Caco-2 (cell line): ENCODE data around the gene PLEKHA4. TPM values are rescaled to one million over a fixed set of nuclear protein-coding genes. Genes with fewer than 3 reads are reported as not detected.

ENCODE experiments used
- BruUV-seq: library from RNA; stranded (reverse); fragments of 400-500 nt; replicated peaks from 2 replicates; lab custom pipeline; 2021; lab: Mats Ljungman, UMichigan
- CTCF ChIA-PET: fragments of 300-600 bp; sonication (Branson Sonifier 250); formaldehyde crosslinking; loops from one replicate; lab custom pipeline; 2022; ENCODE audit warnings: antibody characterized with exemption; lab: Charles Lee
- POLR2A ChIA-PET: fragments of 300-600 bp; sonication (Branson Sonifier 250); formaldehyde crosslinking; loops from one replicate; lab custom pipeline; 2022; ENCODE audit warnings: antibody characterized with exemption; lab: Charles Lee
- DNase-seq, 2 experiments: peaks; one replicate each; pipeline versions ENCODE4 v3.0.0 to v3.0.0-alpha.2; 2020 to 2022
- H3K27me3 ChIP-seq: replicated peaks from 2 replicates; pipeline ENCODE4 v1.6.0; 2011; ENCODE audit warnings: low read length; ENCODE audit not compliant: control insufficient read depth, insufficient read depth
- H3K36me3 ChIP-seq: 2 replicates; pipeline ENCODE4 v1.5.1; 2011; ENCODE audit warnings: low read length; ENCODE audit not compliant: control insufficient read depth, insufficient read depth
- H3K4me1 ChIP-seq: fragments of 250-450 bp; sonication (Bioruptor Pico); 2 replicates; pipeline ENCODE4 v1.5.1; 2020; ENCODE audit warnings: mild to moderate bottlenecking
- H3K4me3 ChIP-seq: 2 replicates; pipeline ENCODE4 v1.5.1; 2011; ENCODE audit warnings: low read depth, mild to moderate bottlenecking, control low read depth, low read length
- H3K9me3 ChIP-seq: fragments of 250-450 bp; sonication (Bioruptor Pico); 2 replicates; pipeline ENCODE4 v1.5.1; 2020; ENCODE audit warnings: mild to moderate bottlenecking, moderate library complexity
- H3K27ac Mint-ChIP-seq: one replicate; pipeline ENCODE4 v1.8.0; 2022; ENCODE audit warnings: mixed read lengths; ENCODE audit not compliant: unreplicated experiment
- H3K27me3 Mint-ChIP-seq: one replicate; pipeline ENCODE4 v1.8.0; 2022; ENCODE audit warnings: mixed read lengths; ENCODE audit not compliant: insufficient read depth, unreplicated experiment
- H3K36me3 Mint-ChIP-seq: one replicate; pipeline ENCODE4 v1.8.0; 2022; ENCODE audit warnings: mild to moderate bottlenecking, mixed read lengths; ENCODE audit not compliant: insufficient read depth, unreplicated experiment
- H3K4me1 Mint-ChIP-seq: one replicate; pipeline ENCODE4 v1.8.0; 2022; ENCODE audit warnings: low read depth, mixed read lengths; ENCODE audit not compliant: unreplicated experiment
- H3K4me3 Mint-ChIP-seq: one replicate; pipeline ENCODE4 v1.8.0; 2022; ENCODE audit warnings: mild to moderate bottlenecking, moderate library complexity, mixed read lengths; ENCODE audit not compliant: unreplicated experiment
- H3K9me3 Mint-ChIP-seq: one replicate; pipeline ENCODE4 v1.8.0; 2022; ENCODE audit warnings: mixed read lengths; ENCODE audit not compliant: unreplicated experiment
- CTCF ChIP-seq, 2 experiments: fragments of 200-600 bp in 1 of 2; IDR thresholded peaks; 1 replicate in 1 of 2; 2 replicates in 1 of 2; pipeline versions ENCODE4 v1.5.1 to v1.8.0; 2011 to 2022; ENCODE audit warnings: antibody characterized with exemption in 1 of 2, control low read depth in 1 of 2, inconsistent platforms in 1 of 2, low read depth in 1 of 2, low read length in 1 of 2, mild to moderate bottlenecking in 1 of 2, moderate library complexity in 1 of 2; ENCODE audit not compliant: insufficient read depth in 1 of 2, severe bottlenecking in 1 of 2, unreplicated experiment in 1 of 2
- intact Hi-C: fragments of 100-400 bp; cut with micrococcal nuclease; formaldehyde crosslinking; loops from one replicate; pipeline ENCODE4 v1.10.0; 2022; ENCODE audit not compliant: unreplicated experiment
- total RNA-seq: library from RNA; stranded (reverse); gene quantifications from 2 replicates; pipeline ENCODE4 v1.2.3, GENCODE V29; 2022

Gene PLEKHA4
- total RNA-seq, 1 experiment from 2014 or later = 3.9 TPM

GRCh38 chr19:48795685-48796070 lies 72.7 kb downstream of the PLEKHA4 start:
- no peak for TF ChIP-seq CTCF (IDR thresholded peaks at IDR 0.05; ENCODE audit: insufficient read depth in 1 of 2, low read depth in 1 of 2, low read length in 1 of 2, severe bottlenecking in 1 of 2, unreplicated experiment in 1 of 2)
- peaks cover 13% of the 10 kb centered on the region for H3K4me1 Mint-ChIP-seq
- H3K27me3 Mint-ChIP-seq = no peaks in the 10 kb centered on the region
- POLR2A ChIA-PET = interaction anchor here (0.5 to 1.7 kb wide), 7 partner anchors 11 to 176 kb away, joined by 3 to 19 read pairs (median 4); partner anchors contain the start of genes BCAT2, HSD17B14 and SPHK2
- H3K4me3 ChIP-seq = no peak overlapping the region
- H3K36me3 Mint-ChIP-seq = peaks cover 21% of the 10 kb centered on the region
- no peaks in the 10 kb centered on the region for H3K36me3 ChIP-seq
- H3K9me3 Mint-ChIP-seq = no peaks in the 10 kb centered on the region
- no peaks in the 10 kb centered on the region for H3K27me3 ChIP-seq
- CTCF ChIA-PET = interaction anchor here (0.5 to 3.5 kb wide), 32 partner anchors 9 to 332 kb away, joined by 3 to 77 read pairs (median 5); partner anchors contain the start of genes BCAT2, CA11, DHDH and GYS1
- H3K4me1 ChIP-seq = peaks cover 8% of the 10 kb centered on the region
- H3K9me3 ChIP-seq = no peaks in the 10 kb centered on the region
- no TSS peak for BruUV-seq
- H3K27ac Mint-ChIP-seq = peak overlapping the region; percentile 79
- DNase-seq = no peak
- H3K4me3 Mint-ChIP-seq = peak overlapping the region; percentile 83
- intact Hi-C loops = loop anchor here (1.0 to 2.0 kb wide), 4 partner anchors 12 to 175 kb away; partner anchors contain the start of gene BCAT2

- no peaks in the 10 kb centered on the region for H3K9me3 ChIP-seq
- Mint-ChIP-seq H3K4me3 (peak overlapping the region; percentile 83), H3K9me3 (no peaks in the 10 kb centered on the region), H3K27ac (peak overlapping the region; percentile 79), H3K36me3 (peaks cover 21% of the 10 kb centered on the region), H3K4me1 (peaks cover 13% of the 10 kb centered on the region), H3K27me3 (no peaks in the 10 kb centered on the region)
- H3K4me3 ChIP-seq = peak overlapping the region; percentile 55
- peak; percentile 94 to 95 for TF ChIP-seq CTCF (IDR thresholded peaks at IDR 0.05; ENCODE audit: insufficient read depth in 1 of 2, low read depth in 1 of 2, low read length in 1 of 2, severe bottlenecking in 1 of 2, unreplicated experiment in 1 of 2)
- BruUV-seq = no TSS peak
- H3K27me3 ChIP-seq = no peaks in the 10 kb centered on the region
- intact Hi-C loops = loop anchor here (1.0 to 2.0 kb wide), 4 partner anchors 12 to 176 kb away; partner anchors contain the start of gene BCAT2
- ChIA-PET CTCF (interaction anchor here (0.5 to 3.5 kb wide), 33 partner anchors 9 to 333 kb away, joined by 3 to 77 read pairs (median 5); partner anchors contain the start of genes BCAT2, CA11, DHDH and GYS1), POLR2A (interaction anchor here (0.5 to 1.7 kb wide), 7 partner anchors 12 to 176 kb away, joined by 3 to 19 read pairs (median 4); partner anchors contain the start of genes BCAT2, HSD17B14 and SPHK2)
- DNase-seq = peak; percentile 95
- H3K4me1 ChIP-seq = peaks cover 8% of the 10 kb centered on the region
- H3K36me3 ChIP-seq = no peaks in the 10 kb centered on the region
These were observed 73.2 kb downstream of the PLEKHA4 start for GRCh38 chr19:48795055-48795684.

GRCh38 chr19:48794291-48794690 lies 74.1 kb downstream of the PLEKHA4 start:
- intact Hi-C loops = loop anchor here (2.0 kb wide), 1 partner anchor 177 kb away; no protein-coding TSS in a partner anchor
- no peak overlapping the region for H3K4me3 ChIP-seq
- CTCF ChIA-PET = interaction anchor here (0.7 to 3.5 kb wide), 6 partner anchors 14 to 55 kb away, joined by 3 to 77 read pairs (median 10); partner anchors contain the start of genes BCAT2 and HSD17B14
- DNase-seq = no peak
- no peaks in the 10 kb centered on the region for H3K36me3 ChIP-seq
- H3K4me3 Mint-ChIP-seq = peak overlapping the region; percentile 83
- peaks cover 13% of the 10 kb centered on the region for H3K4me1 Mint-ChIP-seq
- H3K4me1 ChIP-seq = peaks cover 8% of the 10 kb centered on the region
- no peaks in the 10 kb centered on the region for H3K27me3 ChIP-seq
- no peak for TF ChIP-seq CTCF (IDR thresholded peaks at IDR 0.05; ENCODE audit: insufficient read depth in 1 of 2, low read depth in 1 of 2, low read length in 1 of 2, severe bottlenecking in 1 of 2, unreplicated experiment in 1 of 2)
- POLR2A ChIA-PET = interaction anchor here (0.7 kb wide), 1 partner anchor 173 kb away, joined by 3 read pairs; no protein-coding TSS in a partner anchor
- no TSS peak for BruUV-seq
- no peaks in the 10 kb centered on the region for H3K9me3 Mint-ChIP-seq
- H3K36me3 Mint-ChIP-seq = peaks cover 18% of the 10 kb centered on the region
- no peaks in the 10 kb centered on the region for H3K27me3 Mint-ChIP-seq
- H3K27ac Mint-ChIP-seq = peak overlapping the region; percentile 79
- H3K9me3 ChIP-seq = no peaks in the 10 kb centered on the region
